Pulmonary artery endothelial cell (primary cell): ENCODE results near the gene TMEM252. TPM values are rescaled to one million over a fixed set of nuclear protein-coding genes. Genes with fewer than 3 reads are reported as not detected.

Source experiments
- DNase-seq: peaks from one replicate; pipeline ENCODE4 v3.0.0-alpha.2; 2011; ENCODE audit warnings: low read depth, low spot score
- total RNA-seq: library from RNA; depleted of rRNA; stranded (reverse); fragments of >200 nt; gene quantifications from 2 replicates; pipeline ENCODE4 v1.2.3, GENCODE V29; 2014

The TMEM252 gene, protein sequence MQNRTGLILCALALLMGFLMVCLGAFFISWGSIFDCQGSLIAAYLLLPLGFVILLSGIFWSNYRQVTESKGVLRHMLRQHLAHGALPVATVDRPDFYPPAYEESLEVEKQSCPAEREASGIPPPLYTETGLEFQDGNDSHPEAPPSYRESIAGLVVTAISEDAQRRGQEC
- total RNA-seq = not detected in 2 replicates

DNA sequence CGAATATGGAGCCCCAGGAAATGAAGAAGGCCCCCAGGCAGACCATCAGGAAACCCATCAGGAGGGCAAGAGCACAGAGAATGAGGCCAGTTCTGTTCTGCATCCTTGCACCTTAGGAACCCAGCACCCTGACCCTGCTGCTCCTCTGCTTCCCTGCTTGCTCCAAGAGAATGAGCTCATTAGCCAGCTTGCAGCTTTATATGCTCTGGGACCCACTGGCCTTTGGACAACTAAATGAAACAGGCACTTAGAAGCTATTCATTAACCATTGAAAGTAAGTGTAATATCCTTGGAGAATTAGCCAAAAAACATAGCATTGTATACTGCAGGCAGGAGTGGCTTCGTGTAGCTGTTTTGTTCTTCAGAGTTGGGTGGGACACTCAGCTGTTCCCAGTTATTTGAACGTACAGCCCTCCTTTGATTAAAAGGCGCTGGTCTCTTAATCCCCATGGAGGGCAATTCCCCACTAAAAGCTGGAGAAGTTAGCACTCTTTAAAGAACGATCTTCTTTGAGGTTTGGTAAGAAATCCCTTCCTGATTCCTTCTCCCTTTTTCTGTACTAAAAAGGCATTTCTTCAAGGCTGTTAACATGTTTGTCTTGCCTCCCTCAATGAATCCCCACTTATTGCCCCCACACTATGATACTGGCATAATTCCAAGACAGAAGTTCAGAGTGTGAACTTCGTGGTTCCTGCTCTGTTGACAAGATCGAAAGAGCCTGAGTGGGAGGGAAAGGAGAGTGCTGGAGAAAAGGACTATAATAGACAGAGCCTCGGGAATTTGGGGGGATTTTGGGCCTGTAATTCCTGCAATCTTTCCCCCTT, at the start of gene TMEM252:
Gene TMEM252 (minus strand): TSS at position 172 of the 824 bp plus-strand sequence. CDS start 69 bp downstream, at position 103.
- DNase-seq = no peak

DNA sequence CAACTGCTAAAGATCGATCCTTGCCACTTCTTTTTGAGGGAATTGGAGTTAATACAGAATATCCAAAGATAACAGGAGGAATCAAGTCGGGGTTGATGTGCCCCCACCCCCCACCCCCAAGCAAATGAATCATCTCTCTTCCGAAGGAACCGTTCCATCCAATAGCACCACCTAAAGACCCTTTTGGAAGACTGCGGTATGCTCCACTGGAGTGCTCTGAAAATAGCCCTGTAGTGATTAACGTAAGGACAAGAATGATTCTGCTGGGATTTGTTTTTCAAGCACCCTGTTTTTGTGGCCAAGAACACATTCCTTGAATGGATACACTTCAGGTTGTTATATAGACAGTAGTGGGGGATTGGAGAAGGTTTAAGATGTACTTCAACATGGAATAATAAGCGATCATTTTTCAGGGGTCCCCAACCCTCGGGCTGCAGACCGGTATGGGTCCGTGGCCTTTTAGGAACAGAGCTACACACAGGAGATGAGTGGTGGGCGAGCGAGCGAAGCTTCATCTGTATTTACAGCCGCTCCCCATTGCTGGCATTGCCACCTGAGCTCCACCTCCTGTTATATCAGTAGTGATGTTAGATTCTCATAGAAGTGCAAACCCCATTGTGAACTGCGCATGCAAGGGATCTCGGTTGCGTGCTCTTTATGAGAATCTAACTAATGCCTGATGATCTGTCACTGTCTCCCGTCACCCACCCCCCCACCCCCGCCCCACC, 44.5 kb upstream of the TMEM252 start:
- DNase-seq = no peak

DNA sequence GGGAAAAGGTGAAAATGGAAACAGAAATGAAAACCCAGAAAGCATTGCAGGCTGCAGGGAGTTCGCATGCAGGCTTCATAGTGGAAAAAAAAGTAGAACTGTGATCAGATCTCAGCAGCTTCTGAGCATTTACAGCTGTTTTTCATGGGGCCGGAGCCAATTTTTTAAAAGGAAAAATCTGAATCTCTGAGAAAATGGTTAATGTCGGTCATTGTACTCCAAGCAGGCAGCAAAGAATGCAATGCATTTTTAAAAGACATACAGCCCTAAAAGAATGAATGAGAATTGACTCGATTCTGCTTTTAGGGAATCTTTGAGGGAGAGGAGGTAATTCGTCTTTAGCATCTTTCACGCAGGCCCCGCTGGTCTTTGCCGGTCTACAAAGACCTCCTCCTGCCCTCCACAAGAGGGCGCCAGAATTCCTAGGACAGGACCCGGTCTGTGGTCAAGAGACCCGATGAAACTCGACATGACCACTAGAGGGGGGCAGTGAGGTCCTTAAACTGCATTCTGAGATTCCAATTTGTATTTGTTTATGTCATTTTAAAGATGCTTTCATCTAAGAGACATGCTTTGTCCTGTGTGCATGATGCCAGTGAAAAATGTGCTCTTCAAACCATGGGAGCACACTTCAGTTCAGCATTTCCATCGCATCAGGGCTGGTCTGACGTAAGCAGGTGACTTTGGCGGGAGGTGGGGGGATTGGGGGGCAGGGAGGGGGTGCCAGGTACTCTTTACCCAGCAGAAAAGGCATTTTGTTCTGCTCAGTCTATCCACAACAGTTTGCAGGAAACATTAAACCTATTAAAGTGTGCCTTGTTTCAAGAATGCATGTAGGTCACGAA, 43.7 kb upstream of the TMEM252 start:
- peak; percentile 41 for DNase-seq

DNA sequence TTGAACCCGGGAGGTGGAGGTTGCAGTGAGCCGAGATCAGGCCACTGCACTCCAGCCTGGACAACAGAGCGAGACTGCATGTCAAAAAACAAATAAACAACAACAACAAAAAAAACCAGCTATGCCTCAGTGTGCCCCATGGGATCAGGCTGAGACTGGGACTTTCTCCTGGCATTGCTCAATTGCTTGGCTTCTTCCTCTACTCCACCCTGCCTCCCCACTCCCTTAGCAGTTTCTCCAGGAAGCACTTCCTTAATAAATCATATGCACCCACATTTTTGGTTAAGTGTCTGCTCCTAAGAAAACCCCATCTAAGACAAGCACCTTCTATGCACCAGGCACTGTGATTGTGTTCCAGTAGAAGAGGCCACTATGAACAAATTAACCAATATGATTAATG, 41.0 kb upstream of the TMEM252 start:
- DNase-seq = no peak

DNA sequence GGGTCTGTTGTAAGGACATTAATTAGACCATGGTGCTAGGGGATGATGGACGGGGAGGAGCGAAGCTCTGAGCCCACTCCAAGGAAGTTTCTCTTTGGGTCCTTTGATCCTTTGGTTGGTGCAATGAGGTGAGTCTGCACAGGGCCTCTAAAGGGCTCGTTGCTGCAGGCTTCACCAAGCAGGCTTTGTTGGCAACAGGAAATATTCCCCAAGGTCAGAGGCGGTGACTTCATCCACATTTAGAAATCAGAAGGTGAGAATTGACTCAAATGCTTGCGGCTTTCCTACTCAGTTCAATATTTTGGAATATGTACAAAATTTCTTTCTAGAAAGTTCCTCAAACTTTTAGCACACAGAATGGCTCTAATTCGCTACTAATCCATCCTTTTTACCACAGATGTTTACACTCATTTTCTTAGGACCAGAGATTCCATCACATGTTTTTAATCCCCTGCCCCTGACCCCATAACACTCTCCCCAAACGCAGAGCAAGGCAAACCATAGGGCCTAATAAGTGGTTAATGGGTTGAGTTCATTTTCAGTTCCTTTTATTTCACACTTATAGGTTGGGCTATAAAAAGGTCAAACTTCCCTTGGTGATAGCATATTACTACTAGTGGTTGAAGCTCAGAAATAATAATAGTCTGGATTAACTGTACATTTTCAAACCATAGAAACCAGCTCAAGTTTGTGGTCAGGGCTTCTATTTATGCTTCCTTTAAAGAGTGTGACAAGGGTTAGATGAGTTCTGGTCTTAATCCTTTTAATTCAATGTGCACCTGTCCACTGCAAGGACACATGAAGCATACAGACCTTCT, 37.3 kb upstream of the TMEM252 start:
- DNase-seq = no peak

DNA sequence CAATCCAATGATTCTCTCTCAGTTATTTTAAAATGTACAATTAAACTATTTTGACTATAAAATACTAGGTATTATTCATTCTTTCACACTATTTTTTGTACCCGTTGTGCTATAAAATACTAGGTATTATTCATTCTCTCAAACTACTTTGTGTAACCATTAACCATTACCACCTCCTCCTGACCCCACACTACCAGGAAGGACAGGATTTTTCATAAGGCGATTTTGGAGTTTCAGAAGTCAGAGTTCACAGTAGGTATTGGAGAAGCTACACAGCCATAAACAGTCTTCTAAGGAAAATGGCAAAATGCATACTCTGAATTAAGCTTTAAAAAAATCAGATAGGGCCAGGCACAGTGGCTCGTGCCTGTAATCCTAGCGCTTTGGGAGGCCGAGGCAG, 35.1 kb upstream of the TMEM252 start:
- DNase-seq = no peak

DNA sequence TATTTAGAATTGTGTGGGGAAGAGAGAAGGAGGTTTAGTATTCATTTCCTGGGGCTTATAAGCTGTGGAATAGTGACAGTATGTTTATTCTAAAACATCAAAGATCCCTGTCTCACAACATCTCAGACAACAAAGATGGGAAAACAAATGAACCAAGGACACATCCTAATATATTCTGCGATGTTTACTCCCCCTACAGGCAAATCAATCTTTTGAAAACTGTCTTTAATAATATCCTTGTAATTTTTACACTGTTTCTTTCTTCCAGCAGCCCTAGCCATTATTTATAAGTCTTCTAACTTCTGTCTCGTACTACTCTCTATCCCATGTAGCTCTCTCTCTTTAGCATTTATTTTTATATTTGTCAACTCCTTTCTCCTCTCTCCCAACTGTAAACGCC, 33.5 kb upstream of the TMEM252 start:
- no peak for DNase-seq

DNA sequence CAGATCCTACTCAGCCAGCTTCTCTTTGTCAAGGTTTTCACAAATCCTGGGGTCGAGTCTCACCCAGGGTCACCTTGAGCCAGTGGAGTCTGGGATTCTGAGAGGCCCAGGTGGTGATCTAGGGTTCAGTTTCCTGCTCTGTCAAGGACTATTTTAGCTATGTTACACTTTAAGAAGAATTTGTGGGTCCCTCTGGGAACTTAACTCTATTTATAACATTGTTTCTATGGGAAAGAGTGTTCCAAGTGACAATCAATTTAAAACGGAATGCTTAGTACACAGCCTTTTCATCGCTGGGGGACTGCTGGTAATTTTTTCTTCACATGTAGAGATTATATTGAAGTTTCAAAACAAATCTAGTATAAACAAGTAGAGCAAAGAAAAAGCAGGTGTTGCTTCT, 26.9 kb upstream of the TMEM252 start:
- DNase-seq = no peak

DNA sequence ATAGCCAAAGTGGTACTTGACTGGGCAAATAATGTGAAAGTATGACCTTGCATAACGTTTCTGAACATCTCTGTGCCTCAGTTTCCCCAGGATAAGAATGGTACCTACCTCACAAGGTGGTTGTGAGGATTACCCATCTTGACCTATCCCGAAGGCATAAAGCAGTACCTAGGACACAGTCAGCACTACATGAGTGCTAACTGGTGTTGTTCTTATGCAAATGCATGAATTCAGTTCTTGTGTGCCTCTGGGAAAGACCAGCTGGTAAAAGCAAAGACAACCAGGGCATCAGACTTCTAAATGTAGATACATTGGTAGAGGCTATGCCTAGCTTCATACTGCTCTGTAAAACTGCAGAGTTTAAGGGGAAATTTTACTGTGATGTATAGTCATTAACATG, 21.8 kb upstream of the TMEM252 start:
- DNase-seq = no peak

DNA sequence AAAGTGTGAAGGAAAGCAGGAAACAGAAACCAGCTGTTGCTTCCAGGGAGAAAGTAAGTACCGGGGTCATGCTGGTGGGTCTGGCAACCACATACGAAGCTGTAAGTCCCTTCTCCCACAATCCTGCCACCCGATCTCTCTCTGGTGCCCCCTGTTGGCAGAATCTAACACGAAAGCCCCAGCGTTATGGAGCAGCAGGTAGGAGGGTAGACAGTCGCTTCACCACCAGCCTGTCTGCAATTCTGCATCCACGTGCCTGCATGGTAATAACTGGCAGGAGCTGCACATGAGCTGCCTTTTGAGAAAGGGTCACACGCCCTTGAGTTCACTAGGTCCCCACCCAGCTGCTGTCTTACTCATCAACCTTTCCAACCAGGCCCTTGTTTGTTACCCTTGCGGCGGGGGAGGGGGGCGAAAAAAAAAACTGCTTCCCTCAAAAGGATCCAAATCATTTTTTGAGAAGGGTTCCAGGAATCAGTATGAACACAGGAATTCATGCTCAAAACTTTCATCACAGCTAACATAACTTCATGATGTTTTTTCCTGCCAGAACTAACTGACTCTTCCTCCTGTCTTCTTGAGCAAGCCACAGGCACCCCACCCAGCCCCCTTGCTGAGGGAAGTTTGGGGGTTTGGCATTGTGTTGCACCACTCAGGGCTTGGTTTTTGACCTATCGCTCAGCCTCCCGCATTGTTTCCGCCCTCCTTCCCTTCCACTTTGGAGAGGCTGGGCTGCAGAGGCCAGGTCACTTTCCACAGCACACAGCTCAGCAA, 19.6 kb upstream of the TMEM252 start:
- DNase-seq = no peak

DNA sequence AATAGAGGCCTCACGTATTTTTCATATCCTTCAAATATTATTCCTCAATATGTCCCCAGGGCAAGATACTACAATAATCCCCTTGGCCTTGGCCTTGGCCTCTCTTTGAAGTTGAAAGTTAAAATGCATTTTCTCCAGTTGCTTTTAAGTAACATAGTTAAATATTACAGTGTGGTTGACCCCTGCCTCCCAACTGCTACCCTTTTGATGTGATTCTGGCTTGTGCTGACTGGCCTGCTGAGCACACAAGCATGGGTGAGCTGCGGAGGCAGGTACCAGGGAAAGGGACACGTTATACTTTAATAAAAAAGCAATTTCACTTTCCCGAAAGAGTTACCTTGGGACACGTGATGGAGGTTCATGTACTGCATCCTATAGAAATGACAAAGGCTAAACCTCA, 17.9 kb upstream of the TMEM252 start:
- no peak for DNase-seq

DNA sequence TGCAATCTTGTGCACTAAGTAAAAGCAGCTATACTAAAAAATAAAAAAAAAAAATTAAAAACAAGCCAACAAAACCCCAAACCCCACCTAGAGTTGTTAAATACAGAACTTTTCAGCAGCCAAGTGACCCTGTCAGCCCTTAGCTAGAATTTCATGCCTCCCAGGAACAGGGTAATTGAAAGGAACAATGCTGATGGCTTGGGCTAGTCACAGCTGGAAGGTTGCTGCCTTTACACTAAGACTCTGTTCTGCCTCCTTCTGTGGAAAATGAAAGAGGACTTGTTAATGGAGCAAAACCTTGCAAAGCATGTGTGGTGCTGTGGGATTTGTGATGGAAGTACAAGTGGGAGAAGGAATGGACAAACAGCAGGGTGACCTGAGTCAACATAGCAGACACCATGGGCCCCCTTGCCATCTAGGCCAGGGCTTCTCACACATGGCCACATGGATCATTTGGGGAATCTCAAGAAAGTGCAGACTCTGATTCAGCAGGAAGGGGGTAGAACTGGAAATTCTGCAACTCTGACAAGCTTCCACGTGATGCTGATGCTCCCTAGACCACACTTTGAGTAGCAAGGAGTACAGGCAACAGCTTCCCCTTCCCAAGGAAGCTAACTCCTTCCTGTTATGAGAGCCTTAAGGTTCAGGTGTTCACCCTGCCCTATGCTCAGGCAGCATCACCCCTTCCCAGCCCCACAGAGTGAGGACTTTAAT, 14.9 kb upstream of the TMEM252 start:
- no peak for DNase-seq

DNA sequence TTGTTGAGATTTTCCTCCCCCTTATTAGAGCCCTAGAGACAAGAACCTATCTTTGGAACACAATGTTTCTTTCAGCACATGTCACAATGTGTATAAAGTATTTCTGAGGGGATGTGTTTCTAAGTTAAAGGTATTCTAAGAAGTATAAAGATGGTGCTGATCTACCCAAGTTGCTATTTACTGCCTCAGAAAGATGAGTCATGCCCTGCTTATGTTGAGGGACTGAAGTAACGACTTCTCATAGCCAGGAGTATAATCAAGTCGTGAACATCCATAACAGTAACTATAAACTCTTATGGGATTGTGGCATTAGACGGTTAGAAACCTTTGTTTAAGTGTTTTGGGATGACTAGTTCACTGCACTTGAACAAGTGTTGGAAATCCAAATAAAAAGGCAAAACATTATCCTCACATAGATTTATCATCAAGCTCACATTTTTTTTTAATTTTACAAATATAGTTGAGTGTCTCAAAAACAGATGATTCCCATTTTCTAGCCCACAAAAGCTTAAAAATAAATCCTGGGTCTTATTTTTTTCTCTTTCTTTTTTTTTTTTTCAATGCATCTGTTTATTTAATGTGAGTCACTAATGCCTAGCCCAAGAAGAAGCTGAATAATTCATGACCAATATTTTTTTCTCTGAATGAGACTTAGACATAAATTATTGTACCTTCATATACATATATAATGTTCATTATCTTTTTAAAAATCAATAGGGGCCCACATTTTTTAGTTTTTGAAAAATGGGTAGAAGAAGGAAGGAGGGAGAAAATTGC, 12.2 kb upstream of the TMEM252 start:
- DNase-seq = no peak

DNA sequence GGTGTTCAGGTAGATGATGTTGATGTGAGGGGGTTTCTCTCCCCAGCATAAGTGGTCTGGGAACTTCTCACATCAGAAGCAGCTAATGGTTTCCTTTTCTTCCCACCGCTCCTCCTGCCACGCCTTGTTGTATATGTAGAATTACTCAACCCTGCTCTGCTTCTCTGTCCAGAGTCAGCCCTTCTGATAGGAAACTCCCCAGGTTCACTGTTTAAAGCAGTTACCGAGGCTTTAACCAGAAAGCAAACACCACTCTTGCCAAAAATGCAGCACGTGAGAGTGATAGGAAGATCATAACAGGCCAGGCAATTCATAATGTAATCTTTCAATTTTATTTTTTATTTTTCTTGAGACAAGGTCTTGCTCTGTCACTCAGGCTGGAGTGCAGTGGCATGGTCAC, 10.5 kb upstream of the TMEM252 start:
- DNase-seq = no peak

DNA sequence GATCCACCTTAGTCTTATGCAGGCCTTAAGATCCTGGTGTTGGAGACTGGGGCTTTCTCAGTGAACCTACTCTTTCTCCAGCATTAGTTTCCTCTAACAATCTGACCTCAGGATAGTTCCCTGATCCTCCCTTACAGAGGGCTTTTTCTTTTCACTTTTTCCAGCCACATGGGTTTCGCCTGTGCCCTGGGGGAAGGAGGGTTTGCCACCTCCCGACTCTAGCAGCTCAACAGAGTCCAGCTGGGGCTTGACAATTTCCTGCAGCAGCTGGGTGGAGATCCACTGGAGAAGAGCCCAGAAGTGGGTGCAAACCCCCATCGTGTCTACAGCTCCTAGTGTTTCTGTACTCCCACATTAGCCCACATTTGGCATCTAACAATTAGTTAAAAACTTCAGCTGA, 7.6 kb upstream of the TMEM252 start:
- no peak for DNase-seq

DNA sequence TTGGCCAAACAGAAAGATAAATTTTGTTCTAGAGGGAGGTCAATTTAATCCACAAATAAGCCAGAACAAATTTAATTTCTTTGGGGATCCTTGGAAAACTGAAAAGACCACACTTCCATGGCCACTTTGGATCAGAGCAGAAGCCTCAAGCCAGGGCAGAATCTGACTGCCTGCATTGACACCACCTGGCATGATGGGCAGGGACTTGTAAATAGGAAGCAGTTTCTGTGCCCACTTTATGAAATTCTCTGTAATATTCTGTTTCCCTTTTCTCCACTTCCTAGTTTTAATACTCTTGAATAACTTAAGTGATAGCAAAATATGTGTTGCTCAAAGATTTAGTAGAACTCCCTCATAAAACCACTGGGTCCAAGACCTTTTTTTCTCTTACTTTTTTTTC, 6.7 kb upstream of the TMEM252 start:
- DNase-seq = no peak

DNA sequence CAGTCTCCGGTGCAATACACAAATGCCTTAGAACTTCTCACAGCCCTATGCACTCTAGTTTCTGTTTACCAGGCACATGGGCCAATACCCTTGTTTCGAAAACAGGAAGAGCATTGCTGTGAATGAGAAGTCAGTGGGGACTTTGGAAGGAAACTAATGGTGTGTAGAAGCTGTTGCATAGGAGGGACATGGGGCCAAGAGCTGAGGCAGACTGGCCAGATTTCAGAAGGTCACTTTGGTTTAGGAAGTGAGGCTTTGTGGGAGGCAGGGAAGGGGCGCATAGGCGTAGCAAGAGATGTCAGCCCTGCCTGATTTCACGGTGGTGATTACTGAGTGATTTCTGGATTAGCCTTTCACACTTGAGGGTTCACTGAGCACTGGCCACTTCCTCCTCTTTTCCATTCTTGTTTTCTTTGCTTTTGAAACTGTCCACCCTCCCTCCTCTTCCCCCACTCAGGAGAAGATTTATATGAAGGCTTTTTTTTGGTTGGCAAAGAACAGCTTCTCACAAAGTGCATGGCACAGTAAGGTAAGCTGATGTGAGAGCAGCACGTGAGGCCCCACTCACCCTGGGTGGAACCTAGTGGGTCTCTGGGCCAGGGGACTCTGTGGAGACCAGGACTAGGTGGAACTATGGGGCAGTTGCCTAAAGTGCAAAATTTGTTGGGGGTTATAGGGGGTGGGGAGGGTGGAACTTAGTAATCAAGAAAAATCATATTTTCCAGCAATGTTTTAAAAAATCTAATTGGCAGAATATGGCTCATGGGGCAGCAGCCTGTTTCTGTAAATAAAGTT, 6.1 kb upstream of the TMEM252 start:
- DNase-seq = no peak
